ENCODE results near the gene MXD4. TPM values are rescaled to one million over a fixed set of nuclear protein-coding genes. Genes with fewer than 3 reads are reported as not detected.
A peak's percentile ranks its signal among the peaks of the same experiment; 100 is the strongest.

The MXD4 gene
- total and polyA plus RNA-seq, 2 experiments from 2014 or later, result 6.9 to 19.9 TPM

DNA sequence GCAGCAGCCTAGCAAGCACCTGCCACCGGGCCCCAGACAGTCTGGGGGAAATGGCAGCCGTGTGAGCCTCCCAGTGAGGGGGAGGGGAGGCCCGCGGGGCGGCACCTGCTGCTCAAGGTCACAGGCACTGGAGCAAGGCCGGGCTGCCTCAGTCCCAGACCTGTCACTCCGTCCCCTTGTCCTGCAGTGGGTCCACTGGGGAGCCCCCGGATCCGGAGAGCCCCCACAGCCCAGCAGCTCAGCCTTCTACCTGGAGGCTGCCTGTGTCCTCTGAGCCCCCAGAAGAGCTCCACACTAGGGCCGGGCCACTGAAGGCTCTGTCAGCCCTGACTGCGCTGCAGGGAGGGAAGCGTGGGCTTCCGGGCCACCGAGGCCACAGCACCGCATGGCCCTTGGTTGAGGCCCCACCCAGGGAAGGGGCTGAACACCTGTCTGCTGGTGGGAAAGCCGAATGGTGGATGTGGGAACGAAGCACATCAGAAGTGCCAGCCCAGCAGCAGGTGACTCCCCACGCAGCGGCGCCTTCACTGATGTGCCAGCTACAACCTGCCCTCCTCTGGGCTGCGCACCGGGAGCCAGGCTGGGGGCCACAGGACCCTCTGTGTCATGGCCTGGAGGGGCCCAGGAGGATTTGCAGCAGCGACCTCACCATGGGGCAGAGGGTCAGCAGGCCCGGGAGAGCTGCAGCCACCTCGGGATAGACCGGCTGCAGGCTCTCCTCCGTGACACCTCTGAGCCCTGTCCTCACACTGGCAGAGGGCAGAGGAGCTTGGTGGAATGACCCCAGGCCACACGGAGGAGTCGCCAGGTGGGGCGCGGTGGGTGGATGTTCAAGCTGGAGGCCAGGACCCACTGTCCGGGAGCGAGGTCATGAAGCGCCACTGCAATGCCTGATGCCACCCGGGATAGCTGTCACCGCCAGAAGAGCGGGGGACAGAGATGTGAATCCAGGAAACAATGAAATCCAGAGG, 35.0 kb upstream of the MXD4 start:
- ATAC-seq (peak; percentile 48), DNase-seq (ENCODE audit: low spot score) (no peak)
- Histone ChIP-seq H2AFZ (no peak overlapping the region), H3F3A (replicated peaks; ENCODE audit: low read depth) (0 out of 2 replicates have a peak, but pooled peaks cover 4% of the 10 kb centered on the region), H3K4me1 (ENCODE audit: insufficient read depth) (no peaks in the 10 kb centered on the region), H3K9me2 (ENCODE audit: insufficient read depth) (no peaks in the 10 kb centered on the region), H3K27ac (ENCODE audit: low read depth) (no peak overlapping the region), H3K79me2 (replicated peaks; ENCODE audit: insufficient read depth) (no peaks in the 10 kb centered on the region), H3K4me2 (no peak overlapping the region), H3K36me3 (ENCODE audit: insufficient read depth) (no peaks in the 10 kb centered on the region), H3K4me3 (no peak overlapping the region), H3K27me3 (ENCODE audit: insufficient read depth) (no peaks in the 10 kb centered on the region), H4K20me1 (replicated peaks; ENCODE audit: insufficient read depth) (no peaks in the 10 kb centered on the region)
- no peaks in the 10 kb centered on the region; the same call in 2 of the 3 replicates for H3K36me3 Mint-ChIP-seq (ENCODE audit: low read depth)
- TF ChIP-seq, protein P1, sequence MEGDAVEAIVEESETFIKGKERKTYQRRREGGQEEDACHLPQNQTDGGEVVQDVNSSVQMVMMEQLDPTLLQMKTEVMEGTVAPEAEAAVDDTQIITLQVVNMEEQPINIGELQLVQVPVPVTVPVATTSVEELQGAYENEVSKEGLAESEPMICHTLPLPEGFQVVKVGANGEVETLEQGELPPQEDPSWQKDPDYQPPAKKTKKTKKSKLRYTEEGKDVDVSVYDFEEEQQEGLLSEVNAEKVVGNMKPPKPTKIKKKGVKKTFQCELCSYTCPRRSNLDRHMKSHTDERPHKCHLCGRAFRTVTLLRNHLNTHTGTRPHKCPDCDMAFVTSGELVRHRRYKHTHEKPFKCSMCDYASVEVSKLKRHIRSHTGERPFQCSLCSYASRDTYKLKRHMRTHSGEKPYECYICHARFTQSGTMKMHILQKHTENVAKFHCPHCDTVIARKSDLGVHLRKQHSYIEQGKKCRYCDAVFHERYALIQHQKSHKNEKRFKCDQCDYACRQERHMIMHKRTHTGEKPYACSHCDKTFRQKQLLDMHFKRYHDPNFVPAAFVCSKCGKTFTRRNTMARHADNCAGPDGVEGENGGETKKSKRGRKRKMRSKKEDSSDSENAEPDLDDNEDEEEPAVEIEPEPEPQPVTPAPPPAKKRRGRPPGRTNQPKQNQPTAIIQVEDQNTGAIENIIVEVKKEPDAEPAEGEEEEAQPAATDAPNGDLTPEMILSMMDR (conservative IDR thresholded peaks at IDR 0.05; ENCODE audit: low read depth in 2 of 2), result no peak
- TF ChIP-seq EZH2 (IDR thresholded peaks at IDR 0.05; ENCODE audit: low read depth, unreplicated experiment), result no peak
- TF ChIP-seq EZH2phosphoT487 (IDR thresholded peaks at IDR 0.05; ENCODE audit: unreplicated experiment), result no peak
- TF ChIP-seq STAT1 (IDR thresholded peaks at IDR 0.05; ENCODE audit: unreplicated experiment), result no peak
- TF ChIP-seq, protein P2, sequence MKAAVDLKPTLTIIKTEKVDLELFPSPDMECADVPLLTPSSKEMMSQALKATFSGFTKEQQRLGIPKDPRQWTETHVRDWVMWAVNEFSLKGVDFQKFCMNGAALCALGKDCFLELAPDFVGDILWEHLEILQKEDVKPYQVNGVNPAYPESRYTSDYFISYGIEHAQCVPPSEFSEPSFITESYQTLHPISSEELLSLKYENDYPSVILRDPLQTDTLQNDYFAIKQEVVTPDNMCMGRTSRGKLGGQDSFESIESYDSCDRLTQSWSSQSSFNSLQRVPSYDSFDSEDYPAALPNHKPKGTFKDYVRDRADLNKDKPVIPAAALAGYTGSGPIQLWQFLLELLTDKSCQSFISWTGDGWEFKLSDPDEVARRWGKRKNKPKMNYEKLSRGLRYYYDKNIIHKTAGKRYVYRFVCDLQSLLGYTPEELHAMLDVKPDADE (IDR thresholded peaks at IDR 0.05), result no peak
- TF ChIP-seq ZNF114 (CRISPR knock-in tag; IDR thresholded peaks at IDR 0.05), result no peak
- TF ChIP-seq NANOG (IDR thresholded peaks at IDR 0.05; ENCODE audit: borderline replicate concordance), result no peak
- no peak for TF ChIP-seq ZNF331 (CRISPR knock-in tag; IDR thresholded peaks at IDR 0.05; ENCODE audit: low read depth)
- TF ChIP-seq, protein P3, sequence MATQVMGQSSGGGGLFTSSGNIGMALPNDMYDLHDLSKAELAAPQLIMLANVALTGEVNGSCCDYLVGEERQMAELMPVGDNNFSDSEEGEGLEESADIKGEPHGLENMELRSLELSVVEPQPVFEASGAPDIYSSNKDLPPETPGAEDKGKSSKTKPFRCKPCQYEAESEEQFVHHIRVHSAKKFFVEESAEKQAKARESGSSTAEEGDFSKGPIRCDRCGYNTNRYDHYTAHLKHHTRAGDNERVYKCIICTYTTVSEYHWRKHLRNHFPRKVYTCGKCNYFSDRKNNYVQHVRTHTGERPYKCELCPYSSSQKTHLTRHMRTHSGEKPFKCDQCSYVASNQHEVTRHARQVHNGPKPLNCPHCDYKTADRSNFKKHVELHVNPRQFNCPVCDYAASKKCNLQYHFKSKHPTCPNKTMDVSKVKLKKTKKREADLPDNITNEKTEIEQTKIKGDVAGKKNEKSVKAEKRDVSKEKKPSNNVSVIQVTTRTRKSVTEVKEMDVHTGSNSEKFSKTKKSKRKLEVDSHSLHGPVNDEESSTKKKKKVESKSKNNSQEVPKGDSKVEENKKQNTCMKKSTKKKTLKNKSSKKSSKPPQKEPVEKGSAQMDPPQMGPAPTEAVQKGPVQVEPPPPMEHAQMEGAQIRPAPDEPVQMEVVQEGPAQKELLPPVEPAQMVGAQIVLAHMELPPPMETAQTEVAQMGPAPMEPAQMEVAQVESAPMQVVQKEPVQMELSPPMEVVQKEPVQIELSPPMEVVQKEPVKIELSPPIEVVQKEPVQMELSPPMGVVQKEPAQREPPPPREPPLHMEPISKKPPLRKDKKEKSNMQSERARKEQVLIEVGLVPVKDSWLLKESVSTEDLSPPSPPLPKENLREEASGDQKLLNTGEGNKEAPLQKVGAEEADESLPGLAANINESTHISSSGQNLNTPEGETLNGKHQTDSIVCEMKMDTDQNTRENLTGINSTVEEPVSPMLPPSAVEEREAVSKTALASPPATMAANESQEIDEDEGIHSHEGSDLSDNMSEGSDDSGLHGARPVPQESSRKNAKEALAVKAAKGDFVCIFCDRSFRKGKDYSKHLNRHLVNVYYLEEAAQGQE (IDR thresholded peaks at IDR 0.05; ENCODE audit: unreplicated experiment), result no peak
- TF ChIP-seq CREB1 (CRISPR knock-in tag; IDR thresholded peaks at IDR 0.05; ENCODE audit: low read depth), result no peak
- TF ChIP-seq, protein P4, sequence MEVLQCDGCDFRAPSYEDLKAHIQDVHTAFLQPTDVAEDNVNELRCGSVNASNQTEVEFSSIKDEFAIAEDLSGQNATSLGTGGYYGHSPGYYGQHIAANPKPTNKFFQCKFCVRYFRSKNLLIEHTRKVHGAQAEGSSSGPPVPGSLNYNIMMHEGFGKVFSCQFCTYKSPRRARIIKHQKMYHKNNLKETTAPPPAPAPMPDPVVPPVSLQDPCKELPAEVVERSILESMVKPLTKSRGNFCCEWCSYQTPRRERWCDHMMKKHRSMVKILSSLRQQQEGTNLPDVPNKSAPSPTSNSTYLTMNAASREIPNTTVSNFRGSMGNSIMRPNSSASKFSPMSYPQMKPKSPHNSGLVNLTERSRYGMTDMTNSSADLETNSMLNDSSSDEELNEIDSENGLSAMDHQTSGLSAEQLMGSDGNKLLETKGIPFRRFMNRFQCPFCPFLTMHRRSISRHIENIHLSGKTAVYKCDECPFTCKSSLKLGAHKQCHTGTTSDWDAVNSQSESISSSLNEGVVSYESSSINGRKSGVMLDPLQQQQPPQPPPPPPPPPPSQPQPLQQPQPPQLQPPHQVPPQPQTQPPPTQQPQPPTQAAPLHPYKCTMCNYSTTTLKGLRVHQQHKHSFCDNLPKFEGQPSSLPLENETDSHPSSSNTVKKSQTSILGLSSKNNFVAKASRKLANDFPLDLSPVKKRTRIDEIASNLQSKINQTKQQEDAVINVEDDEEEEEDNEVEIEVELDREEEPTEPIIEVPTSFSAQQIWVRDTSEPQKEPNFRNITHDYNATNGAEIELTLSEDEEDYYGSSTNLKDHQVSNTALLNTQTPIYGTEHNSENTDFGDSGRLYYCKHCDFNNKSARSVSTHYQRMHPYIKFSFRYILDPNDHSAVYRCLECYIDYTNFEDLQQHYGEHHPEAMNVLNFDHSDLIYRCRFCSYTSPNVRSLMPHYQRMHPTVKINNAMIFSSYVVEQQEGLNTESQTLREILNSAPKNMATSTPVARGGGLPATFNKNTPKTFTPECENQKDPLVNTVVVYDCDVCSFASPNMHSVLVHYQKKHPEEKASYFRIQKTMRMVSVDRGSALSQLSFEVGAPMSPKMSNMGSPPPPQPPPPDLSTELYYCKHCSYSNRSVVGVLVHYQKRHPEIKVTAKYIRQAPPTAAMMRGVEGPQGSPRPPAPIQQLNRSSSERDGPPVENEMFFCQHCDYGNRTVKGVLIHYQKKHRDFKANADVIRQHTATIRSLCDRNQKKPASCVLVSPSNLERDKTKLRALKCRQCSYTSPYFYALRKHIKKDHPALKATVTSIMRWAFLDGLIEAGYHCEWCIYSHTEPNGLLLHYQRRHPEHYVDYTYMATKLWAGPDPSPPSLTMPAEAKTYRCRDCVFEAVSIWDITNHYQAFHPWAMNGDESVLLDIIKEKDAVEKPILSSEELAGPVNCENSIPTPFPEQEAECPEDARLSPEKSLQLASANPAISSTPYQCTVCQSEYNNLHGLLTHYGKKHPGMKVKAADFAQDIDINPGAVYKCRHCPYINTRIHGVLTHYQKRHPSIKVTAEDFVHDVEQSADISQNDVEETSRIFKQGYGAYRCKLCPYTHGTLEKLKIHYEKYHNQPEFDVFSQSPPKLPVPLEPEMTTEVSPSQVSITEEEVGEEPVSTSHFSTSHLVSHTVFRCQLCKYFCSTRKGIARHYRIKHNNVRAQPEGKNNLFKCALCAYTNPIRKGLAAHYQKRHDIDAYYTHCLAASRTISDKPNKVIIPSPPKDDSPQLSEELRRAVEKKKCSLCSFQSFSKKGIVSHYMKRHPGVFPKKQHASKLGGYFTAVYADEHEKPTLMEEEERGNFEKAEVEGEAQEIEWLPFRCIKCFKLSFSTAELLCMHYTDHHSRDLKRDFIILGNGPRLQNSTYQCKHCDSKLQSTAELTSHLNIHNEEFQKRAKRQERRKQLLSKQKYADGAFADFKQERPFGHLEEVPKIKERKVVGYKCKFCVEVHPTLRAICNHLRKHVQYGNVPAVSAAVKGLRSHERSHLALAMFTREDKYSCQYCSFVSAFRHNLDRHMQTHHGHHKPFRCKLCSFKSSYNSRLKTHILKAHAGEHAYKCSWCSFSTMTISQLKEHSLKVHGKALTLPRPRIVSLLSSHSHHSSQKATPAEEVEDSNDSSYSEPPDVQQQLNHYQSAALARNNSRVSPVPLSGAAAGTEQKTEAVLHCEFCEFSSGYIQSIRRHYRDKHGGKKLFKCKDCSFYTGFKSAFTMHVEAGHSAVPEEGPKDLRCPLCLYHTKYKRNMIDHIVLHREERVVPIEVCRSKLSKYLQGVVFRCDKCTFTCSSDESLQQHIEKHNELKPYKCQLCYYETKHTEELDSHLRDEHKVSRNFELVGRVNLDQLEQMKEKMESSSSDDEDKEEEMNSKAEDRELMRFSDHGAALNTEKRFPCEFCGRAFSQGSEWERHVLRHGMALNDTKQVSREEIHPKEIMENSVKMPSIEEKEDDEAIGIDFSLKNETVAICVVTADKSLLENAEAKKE (CRISPR knock-in tag; IDR thresholded peaks at IDR 0.05), result no peak
- no peak for TF ChIP-seq JUNB (IDR thresholded peaks at IDR 0.05; ENCODE audit: unreplicated experiment)
- H3K27ac Mint-ChIP-seq, result no peak overlapping the region
- H3K4me1 Mint-ChIP-seq, result peaks cover 18% of the 10 kb centered on the region
- H3K27me3 Mint-ChIP-seq (ENCODE audit: insufficient read depth, low read depth, poor library complexity), result peaks cover 12% of the 10 kb centered on the region
- H3K9me3 Mint-ChIP-seq, result peaks cover 13% of the 10 kb centered on the region; the same call in 2 of the 3 replicates
- no peak overlapping the region; the same call in 2 of the 3 replicates for H3K4me3 Mint-ChIP-seq
